Ishikawa (cell line): ENCODE results near the gene RPL7A.

Experiments used
- CREB1 ChIP-seq: IDR thresholded peaks from 2 replicates; pipeline ENCODE4 v1.6.1; 2012; ENCODE audit warnings: low read depth
- FOXM1 ChIP-seq: IDR thresholded peaks from 2 replicates; pipeline ENCODE4 v1.6.1; 2012; ENCODE audit warnings: low read depth, borderline replicate concordance
- MAX ChIP-seq: IDR thresholded peaks from 2 replicates; pipeline ENCODE4 v1.6.1; 2012
- RAD21 ChIP-seq: IDR thresholded peaks from 2 replicates; pipeline ENCODE4 v1.6.1; 2012; ENCODE audit warnings: low read depth
- TAF1 ChIP-seq: IDR thresholded peaks from 2 replicates; pipeline ENCODE4 v1.6.1; 2012; ENCODE audit warnings: low read depth, mild to moderate bottlenecking
- TCF12 ChIP-seq: IDR thresholded peaks from 2 replicates; pipeline ENCODE4 v1.6.1; 2012; ENCODE audit warnings: low read depth
- TEAD4 ChIP-seq: IDR thresholded peaks from 2 replicates; pipeline ENCODE4 v1.6.1; 2012
- USF1 ChIP-seq: IDR thresholded peaks from 2 replicates; pipeline ENCODE4 v1.6.1; 2012
- YY1 ChIP-seq: IDR thresholded peaks from 2 replicates; pipeline ENCODE4 v1.6.1; 2012; ENCODE audit warnings: low read depth
- TF ChIP-seq, protein P1 (sequence below): IDR thresholded peaks from 2 replicates; pipeline ENCODE4 v1.6.1; 2012; ENCODE audit warnings: low read depth, mild to moderate bottlenecking

- TF ChIP-seq RAD21 = no peak
- no peak for TF ChIP-seq CREB1
- no peak for TF ChIP-seq TAF1
- TF ChIP-seq YY1 = no peak
- TF ChIP-seq, protein P1, sequence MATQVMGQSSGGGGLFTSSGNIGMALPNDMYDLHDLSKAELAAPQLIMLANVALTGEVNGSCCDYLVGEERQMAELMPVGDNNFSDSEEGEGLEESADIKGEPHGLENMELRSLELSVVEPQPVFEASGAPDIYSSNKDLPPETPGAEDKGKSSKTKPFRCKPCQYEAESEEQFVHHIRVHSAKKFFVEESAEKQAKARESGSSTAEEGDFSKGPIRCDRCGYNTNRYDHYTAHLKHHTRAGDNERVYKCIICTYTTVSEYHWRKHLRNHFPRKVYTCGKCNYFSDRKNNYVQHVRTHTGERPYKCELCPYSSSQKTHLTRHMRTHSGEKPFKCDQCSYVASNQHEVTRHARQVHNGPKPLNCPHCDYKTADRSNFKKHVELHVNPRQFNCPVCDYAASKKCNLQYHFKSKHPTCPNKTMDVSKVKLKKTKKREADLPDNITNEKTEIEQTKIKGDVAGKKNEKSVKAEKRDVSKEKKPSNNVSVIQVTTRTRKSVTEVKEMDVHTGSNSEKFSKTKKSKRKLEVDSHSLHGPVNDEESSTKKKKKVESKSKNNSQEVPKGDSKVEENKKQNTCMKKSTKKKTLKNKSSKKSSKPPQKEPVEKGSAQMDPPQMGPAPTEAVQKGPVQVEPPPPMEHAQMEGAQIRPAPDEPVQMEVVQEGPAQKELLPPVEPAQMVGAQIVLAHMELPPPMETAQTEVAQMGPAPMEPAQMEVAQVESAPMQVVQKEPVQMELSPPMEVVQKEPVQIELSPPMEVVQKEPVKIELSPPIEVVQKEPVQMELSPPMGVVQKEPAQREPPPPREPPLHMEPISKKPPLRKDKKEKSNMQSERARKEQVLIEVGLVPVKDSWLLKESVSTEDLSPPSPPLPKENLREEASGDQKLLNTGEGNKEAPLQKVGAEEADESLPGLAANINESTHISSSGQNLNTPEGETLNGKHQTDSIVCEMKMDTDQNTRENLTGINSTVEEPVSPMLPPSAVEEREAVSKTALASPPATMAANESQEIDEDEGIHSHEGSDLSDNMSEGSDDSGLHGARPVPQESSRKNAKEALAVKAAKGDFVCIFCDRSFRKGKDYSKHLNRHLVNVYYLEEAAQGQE = no peak
- TF ChIP-seq USF1 = no peak
- no peak for TF ChIP-seq TCF12
- no peak for TF ChIP-seq FOXM1
- TF ChIP-seq TEAD4 = no peak
- no peak for TF ChIP-seq MAX
These were observed 5.5 kb downstream of the RPL7A start for GRCh38 chr9:133353548-133353947.
